ENCODE measurements around the gene SYN1.

The SYN1 gene

GRCh38 chrX:47574076-47574546 lies 45.5 kb downstream of the SYN1 start:
- peak overlapping the region; percentile 25 for H3K4me3 ChIP-seq (replicated peaks; ENCODE audit: low read depth, low read length)
- TF ChIP-seq CTCF (IDR thresholded peaks at IDR 0.05; ENCODE audit: low read length, missing control alignments), result no peak
- DNase-seq (ENCODE audit: low read depth), result no peak

DNA sequence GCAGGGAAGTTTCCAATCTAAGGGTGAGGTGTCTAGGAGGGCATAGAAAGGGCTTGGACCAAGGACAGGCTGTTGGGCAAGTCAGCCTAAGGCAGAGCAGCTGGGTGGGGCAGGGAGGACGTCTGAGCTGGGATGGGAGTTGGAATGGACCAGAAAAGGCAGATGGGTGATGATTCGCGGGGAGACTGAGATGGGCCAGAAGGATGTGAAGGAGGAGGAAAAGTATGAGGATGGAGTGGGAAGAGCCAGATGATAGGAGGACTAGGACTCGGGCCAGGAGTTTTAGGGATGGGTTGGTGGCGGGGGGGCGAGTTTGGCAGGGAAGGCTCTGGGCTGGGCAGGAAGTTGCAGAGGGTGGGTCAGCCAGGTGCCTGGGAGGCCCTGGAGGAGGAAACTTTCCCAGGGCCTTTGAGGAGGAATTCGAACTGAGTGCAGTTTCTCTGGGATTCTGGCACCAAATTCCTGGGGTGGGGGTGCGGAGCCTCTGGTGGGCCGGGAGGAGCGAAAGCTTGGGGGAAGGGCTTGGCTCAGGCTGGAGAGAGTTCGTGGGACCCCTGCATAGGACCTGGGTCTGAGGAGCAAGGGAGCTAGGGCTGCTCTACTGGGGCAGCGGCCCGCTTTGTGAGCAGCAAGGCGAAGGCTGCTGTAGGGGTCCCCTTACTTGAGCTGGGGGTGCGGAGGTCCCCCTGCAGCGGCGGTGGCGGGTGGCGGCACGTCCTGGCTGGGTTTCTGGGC lies 46.1 kb downstream of the SYN1 start:
- TF ChIP-seq CTCF (IDR thresholded peaks at IDR 0.05; ENCODE audit: low read length, missing control alignments), result no peak
- peak; percentile 84 for DNase-seq (ENCODE audit: low read depth)
- H3K4me3 ChIP-seq (replicated peaks; ENCODE audit: low read depth, low read length), result peak overlapping the region; percentile 25

DNA sequence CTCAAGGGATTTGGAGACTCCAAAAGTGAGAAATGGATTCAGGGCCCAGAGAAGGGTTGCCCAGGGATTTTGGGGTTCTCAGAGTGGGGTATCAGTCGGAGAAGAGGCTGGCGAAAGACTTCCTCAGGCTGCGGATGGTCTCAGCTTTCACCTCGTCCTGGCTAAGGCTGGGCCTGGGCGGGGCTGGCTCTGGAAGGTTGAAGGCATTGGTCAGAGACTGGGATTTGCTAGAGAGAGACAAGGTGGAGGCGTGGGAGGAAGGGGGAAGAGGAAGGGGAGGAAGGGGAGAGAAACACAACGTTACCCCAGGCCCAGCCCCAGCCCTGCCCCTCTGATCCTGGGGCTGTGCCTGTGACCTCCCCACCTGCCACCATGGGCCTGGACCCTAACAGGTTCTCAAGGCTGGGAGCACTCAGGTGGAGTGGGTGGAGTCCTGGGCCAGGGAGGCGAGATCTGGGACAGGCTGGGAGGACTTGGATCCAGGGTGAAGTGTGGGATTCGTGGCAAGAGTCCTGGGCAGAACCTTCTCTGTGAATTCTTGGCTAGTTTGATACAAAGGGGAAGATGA lies 46.8 kb downstream of the SYN1 start:
- TF ChIP-seq CTCF (IDR thresholded peaks at IDR 0.05; ENCODE audit: low read length, missing control alignments), result no peak
- H3K4me3 ChIP-seq (replicated peaks; ENCODE audit: low read depth, low read length), result no peak overlapping the region
- DNase-seq (ENCODE audit: low read depth), result no peak

DNA sequence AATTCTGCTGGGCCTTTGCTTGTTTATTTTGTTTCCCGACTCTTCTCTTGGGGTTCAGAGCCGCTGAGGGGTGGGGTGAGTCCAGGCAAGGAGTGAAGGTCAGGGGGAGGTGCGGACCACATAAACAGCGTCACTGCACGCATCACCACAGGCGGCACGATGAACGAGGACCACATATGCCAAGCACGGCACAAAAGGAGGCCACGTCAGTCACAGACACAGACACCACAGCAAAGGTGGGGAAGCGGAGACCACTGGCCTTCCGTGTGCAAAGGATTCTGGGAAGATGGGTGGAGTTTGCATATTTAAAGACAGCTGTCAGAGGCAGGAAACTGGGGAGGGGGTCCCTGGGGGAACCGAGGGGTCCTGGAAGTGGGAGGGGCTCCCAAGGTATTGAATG lies 47.8 kb downstream of the SYN1 start:
- no peak overlapping the region for H3K4me3 ChIP-seq (replicated peaks; ENCODE audit: low read depth, low read length)
- DNase-seq (ENCODE audit: low read depth), result no peak
- TF ChIP-seq CTCF (IDR thresholded peaks at IDR 0.05; ENCODE audit: low read length, missing control alignments), result no peak

- DNase-seq (ENCODE audit: low read depth), result no peak
- no peak overlapping the region for H3K4me3 ChIP-seq (replicated peaks; ENCODE audit: low read depth, low read length)
- no peak for TF ChIP-seq CTCF (IDR thresholded peaks at IDR 0.05; ENCODE audit: low read length, missing control alignments)
Observed at GRCh38 chrX:47571215-47571614, 48.4 kb downstream of the SYN1 start.

DNA sequence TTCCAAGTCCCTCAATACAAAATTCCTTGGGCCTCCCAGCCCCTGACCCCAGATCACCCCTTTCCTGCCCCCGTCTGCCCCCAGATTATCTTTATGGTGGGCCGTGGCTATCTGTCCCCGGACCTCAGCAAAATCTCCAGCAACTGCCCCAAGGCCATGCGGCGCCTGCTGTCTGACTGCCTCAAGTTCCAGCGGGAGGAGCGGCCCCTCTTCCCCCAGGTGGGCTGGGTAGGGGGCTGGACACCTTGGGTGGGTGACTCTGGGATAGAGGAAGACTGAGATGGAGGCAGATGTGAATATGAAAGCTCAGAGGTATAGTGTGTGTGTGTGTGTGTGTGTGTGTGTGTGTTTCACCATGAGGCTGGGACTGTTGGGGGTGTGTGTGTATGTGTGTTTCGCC lies 48.9 kb downstream of the SYN1 start:
- no peak for DNase-seq (ENCODE audit: low read depth)
- no peak for TF ChIP-seq CTCF (IDR thresholded peaks at IDR 0.05; ENCODE audit: low read length, missing control alignments)
- H3K4me3 ChIP-seq (replicated peaks; ENCODE audit: low read depth, low read length), result no peak overlapping the region
